K562 (cell line): ENCODE results near the gene PSMG3. TPM values are rescaled to one million over a fixed set of nuclear protein-coding genes. Genes with fewer than 3 reads are reported as not detected.

Experiments used
- ARID4B ChIP-seq: sonication (generic); formaldehyde crosslinking; IDR thresholded peaks from 2 replicates; pipeline ENCODE4 v1.8.0; 2022; ENCODE audit warnings: mild to moderate bottlenecking, missing genetic modification reagents
- CLOCK ChIP-seq: fragments of 250-450 bp; sonication (Bioruptor Pico); IDR thresholded peaks from 2 replicates; pipeline ENCODE4 v1.4.0; 2020; ENCODE audit warnings: mild to moderate bottlenecking, moderate library complexity, borderline replicate concordance
- FOSL1 ChIP-seq: fragments of 200-800 bp; sonication (Bioruptor generic); conservative IDR thresholded peaks from 2 replicates; pipeline ENCODE4 v1.6.1; 2016; ENCODE audit warnings: missing genetic modification characterization, missing compliant biosample characterization
- GTF2A2 ChIP-seq: IDR thresholded peaks from 2 replicates; pipeline ENCODE4 v1.6.1; 2016; ENCODE audit warnings: mild to moderate bottlenecking, missing genetic modification characterization, missing compliant biosample characterization
- HNRNPUL1 ChIP-seq: fragments of 200-400 bp; formaldehyde crosslinking; IDR thresholded peaks from 2 replicates; pipeline ENCODE4 v1.6.1; 2017; ENCODE audit warnings: low read length
- MAX ChIP-seq: sonication (generic); formaldehyde crosslinking; IDR thresholded peaks from 2 replicates; pipeline ENCODE4 v1.9.0; 2022; ENCODE audit warnings: mild to moderate bottlenecking, missing genetic modification reagents
- NCOA2 ChIP-seq, 2 experiments: fragments of 450-650 bp; IDR thresholded peaks; 2 replicates each; pipeline ENCODE4 v1.6.1; 2018; ENCODE audit warnings: mild to moderate bottlenecking in 2 of 2, moderate library complexity in 1 of 2; ENCODE audit not compliant: partially characterized antibody in 2 of 2
- RNF2 ChIP-seq: sonication (generic); IDR thresholded peaks from 2 replicates; pipeline ENCODE4 v1.6.1; 2016
- TCF7L2 ChIP-seq: fragments of 150-350 bp; IDR thresholded peaks from 2 replicates; pipeline ENCODE4 v1.6.1; 2016; ENCODE audit warnings: low read depth, mild to moderate bottlenecking, low read length, moderate library complexity
- ZBED1 ChIP-seq: IDR thresholded peaks from 2 replicates; pipeline ENCODE4 v1.6.1; 2014
- polyA plus RNA-seq, 8 experiments: library from polyadenylated mRNA; depleted of rRNA in 4 of 8; stranded (reverse) in 5 of 8; unstranded in 3 of 8; fragments of >200 nt; fragmentation: Nextera tagmentation in 2 of 8; fragmentation: Illumina TruSeq in 1 of 8; extraction: Ambion mirVana in 2 of 8; extraction: Trizol in 1 of 8; gene quantifications; 2 replicates each; pipeline versions ENCODE4 v1.2.1 to v1.2.3, GENCODE V29; 2011 to 2014; ENCODE audit warnings: inconsistent platforms in 1 of 8, missing spikeins in 1 of 8
- total RNA-seq, 7 experiments: library from RNA; depleted of rRNA in 6 of 7; stranded (reverse); fragments of >200 nt in 6 of 7; fragmentation: Illumina TruSeq in 2 of 7; extraction: Trizol in 2 of 7; gene quantifications; 2 replicates each; pipeline versions ENCODE4 v1.2.1 to v1.2.3, GENCODE V29; 2011 to 2021; ENCODE audit warnings: low replicate concordance in 1 of 7
- TF ChIP-seq, protein P1 (sequence below): fragments of 250-450 bp; sonication (Bioruptor Pico); IDR thresholded peaks from 2 replicates; pipeline ENCODE4 v1.4.0; 2020; ENCODE audit warnings: mild to moderate bottlenecking, moderate library complexity
- TF ChIP-seq, protein P2 (sequence below): fragments of 450-650 bp; IDR thresholded peaks from 2 replicates; pipeline ENCODE4 v1.7.1; 2018; ENCODE audit warnings: mild to moderate bottlenecking, low read depth; ENCODE audit not compliant: partially characterized antibody

Gene PSMG3
- total and polyA plus RNA-seq, 9 of the 15 experiments (the other 6 are each of a cell fraction or from before 2014, with no cell fraction given): 34.8 to 122 (median 80.1) TPM

DNA sequence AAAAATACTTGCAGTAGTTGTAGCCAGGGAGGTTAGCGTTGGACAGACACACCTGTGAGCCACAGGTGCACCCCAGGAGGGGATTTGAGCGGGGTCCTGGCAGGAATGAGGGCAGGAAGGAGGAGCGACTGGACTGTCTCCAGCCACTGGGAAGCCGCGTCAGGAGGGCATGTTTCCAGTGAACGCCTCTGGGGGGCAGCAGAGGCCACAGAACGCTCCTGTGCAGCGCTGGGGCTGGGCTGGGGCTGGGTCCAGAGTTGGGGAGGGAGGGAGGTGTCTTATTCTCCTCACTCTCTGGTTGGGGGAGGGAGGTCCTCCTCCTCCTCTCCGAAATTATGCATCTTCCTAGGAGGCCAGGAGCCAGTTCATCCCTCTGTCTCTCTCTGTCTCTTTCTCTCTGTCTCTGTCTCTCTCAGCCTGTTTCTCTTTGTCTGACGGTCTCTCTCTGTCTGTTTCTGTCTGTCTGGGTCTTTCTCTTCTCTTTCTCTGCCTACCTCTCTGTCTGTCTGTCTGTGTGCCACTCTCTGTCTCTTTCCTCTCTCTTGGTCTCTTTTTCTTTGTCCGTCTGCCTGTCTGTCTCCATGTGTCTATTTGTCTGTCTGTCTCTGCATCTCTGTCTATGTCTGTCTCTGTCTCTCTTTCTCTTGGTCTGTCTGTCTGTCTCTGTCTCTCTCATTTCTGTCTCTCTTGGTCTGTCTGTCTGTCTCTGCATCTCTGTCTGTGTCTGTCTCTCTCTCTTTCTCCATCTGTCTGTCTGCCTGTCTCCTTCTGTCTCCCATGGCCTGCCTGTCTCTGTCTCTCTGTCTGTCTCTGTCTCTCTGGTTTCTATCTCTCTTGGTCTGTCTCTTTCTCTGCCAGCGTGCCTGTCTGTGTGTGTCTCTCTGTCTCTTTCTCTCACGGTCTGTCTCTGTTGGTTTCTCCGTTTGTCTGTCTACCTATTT is 9.9 kb upstream of the PSMG3 start (continued):
- no peak for TF ChIP-seq GTF2A2 (tag)
- TF ChIP-seq CLOCK (CRISPR knock-in tag): no peak
- no peak for TF ChIP-seq TCF7L2
- TF ChIP-seq, protein P1, sequence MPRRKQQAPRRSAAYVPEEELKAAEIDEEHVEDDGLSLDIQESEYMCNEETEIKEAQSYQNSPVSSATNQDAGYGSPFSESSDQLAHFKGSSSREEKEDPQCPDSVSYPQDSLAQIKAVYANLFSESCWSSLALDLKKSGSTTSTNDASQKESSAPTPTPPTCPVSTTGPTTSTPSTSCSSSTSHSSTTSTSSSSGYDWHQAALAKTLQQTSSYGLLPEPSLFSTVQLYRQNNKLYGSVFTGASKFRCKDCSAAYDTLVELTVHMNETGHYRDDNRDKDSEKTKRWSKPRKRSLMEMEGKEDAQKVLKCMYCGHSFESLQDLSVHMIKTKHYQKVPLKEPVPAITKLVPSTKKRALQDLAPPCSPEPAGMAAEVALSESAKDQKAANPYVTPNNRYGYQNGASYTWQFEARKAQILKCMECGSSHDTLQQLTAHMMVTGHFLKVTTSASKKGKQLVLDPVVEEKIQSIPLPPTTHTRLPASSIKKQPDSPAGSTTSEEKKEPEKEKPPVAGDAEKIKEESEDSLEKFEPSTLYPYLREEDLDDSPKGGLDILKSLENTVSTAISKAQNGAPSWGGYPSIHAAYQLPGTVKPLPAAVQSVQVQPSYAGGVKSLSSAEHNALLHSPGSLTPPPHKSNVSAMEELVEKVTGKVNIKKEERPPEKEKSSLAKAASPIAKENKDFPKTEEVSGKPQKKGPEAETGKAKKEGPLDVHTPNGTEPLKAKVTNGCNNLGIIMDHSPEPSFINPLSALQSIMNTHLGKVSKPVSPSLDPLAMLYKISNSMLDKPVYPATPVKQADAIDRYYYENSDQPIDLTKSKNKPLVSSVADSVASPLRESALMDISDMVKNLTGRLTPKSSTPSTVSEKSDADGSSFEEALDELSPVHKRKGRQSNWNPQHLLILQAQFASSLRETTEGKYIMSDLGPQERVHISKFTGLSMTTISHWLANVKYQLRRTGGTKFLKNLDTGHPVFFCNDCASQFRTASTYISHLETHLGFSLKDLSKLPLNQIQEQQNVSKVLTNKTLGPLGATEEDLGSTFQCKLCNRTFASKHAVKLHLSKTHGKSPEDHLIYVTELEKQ (CRISPR knock-in tag): no peak
- no peak for TF ChIP-seq ARID4B
- TF ChIP-seq, protein P2, sequence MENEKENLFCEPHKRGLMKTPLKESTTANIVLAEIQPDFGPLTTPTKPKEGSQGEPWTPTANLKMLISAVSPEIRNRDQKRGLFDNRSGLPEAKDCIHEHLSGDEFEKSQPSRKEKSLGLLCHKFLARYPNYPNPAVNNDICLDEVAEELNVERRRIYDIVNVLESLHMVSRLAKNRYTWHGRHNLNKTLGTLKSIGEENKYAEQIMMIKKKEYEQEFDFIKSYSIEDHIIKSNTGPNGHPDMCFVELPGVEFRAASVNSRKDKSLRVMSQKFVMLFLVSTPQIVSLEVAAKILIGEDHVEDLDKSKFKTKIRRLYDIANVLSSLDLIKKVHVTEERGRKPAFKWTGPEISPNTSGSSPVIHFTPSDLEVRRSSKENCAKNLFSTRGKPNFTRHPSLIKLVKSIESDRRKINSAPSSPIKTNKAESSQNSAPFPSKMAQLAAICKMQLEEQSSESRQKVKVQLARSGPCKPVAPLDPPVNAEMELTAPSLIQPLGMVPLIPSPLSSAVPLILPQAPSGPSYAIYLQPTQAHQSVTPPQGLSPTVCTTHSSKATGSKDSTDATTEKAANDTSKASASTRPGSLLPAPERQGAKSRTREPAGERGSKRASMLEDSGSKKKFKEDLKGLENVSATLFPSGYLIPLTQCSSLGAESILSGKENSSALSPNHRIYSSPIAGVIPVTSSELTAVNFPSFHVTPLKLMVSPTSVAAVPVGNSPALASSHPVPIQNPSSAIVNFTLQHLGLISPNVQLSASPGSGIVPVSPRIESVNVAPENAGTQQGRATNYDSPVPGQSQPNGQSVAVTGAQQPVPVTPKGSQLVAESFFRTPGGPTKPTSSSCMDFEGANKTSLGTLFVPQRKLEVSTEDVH: no peak
- TF ChIP-seq NCOA2 (IDR thresholded peaks at IDR 0.05; ENCODE audit: partially characterized antibody in 2 of 2): no peak
- TF ChIP-seq FOSL1 (tag): no peak
- TF ChIP-seq MAX (CRISPR knock-in tag): no peak
- TF ChIP-seq HNRNPUL1: no peak
- TF ChIP-seq ZBED1: no peak
- no peak for TF ChIP-seq RNF2
